ENCODE results near the gene OTUB1. TPM values are rescaled to one million over a fixed set of nuclear protein-coding genes. Genes with fewer than 3 reads are reported as not detected.

The OTUB1 gene
- total and polyA plus RNA-seq, 2 experiments from 2014 or later: 48.3 to 123 TPM

DNA sequence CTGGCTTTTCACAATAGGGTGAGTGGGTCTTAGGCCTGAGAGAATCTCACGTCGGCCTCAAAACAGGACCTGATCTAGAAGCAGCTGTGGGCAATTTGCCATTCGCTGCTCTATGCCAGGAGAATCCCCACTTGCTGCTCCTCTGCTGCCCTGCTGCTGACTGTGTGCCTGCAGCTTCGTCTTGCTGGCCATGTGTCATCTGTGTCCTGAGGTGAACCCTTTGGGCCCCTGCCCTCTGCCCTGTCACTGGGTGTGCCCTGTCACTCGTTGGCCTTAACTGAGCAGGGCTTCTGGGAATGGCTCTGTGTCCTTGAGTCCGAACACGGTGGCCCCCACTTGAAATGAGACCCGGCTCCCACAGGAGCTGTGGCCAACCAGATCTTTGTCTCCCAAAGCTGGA is 41.3 kb upstream of the OTUB1 start:
- H3K9me3 ChIP-seq (ENCODE audit: low read depth): no peaks in the 10 kb centered on the region
- H3K9ac ChIP-seq: peak overlapping the region; percentile 69
- H3K36me3 ChIP-seq (ENCODE audit: low read depth): no peaks in the 10 kb centered on the region
- H3K79me2 ChIP-seq (ENCODE audit: insufficient read depth): peaks cover 47% of the 10 kb centered on the region
- 0 out of 2 replicates have a peak, but pooled peaks cover 4% of the 10 kb centered on the region for H3F3A ChIP-seq (ENCODE audit: insufficient read depth)
- peaks cover 12% of the 10 kb centered on the region for H3K4me1 ChIP-seq (ENCODE audit: insufficient read depth)
- no peaks in the 10 kb centered on the region for H4K20me1 ChIP-seq (ENCODE audit: insufficient read depth)
- 12 to 17% methylated on average over 7 to 8 of the region's 8 CpGs for WGBS, 2 experiments (ENCODE audit: low coverage in 1 of 2, low lambda C conversion rate in 2 of 2, missing lambda C conversion rate in 2 of 2)
- H3K27ac ChIP-seq: peak overlapping the region; percentile 61
- peak overlapping the region; percentile 78 for H2AFZ ChIP-seq
- peak overlapping the region; percentile 19 for H3K4me3 ChIP-seq
- H3K4me2 ChIP-seq (ENCODE audit: unreplicated experiment): peak overlapping the region; percentile 63
- no peaks in the 10 kb centered on the region for H3K27me3 ChIP-seq (replicated peaks; ENCODE audit: insufficient read depth)
- peak; percentile 76 for DNase-seq
- TF ChIP-seq EZH2 (IDR thresholded peaks at IDR 0.05; ENCODE audit: insufficient read depth, poor library complexity, severe bottlenecking): no peak
- no peak for TF ChIP-seq EZH2phosphoT487 (IDR thresholded peaks at IDR 0.05; ENCODE audit: insufficient read depth, low read depth)
- H3K9me2 ChIP-seq (ENCODE audit: insufficient read depth): no peaks in the 10 kb centered on the region
- in situ Hi-C loops (cut with MboI): loop anchor here (5.0 kb wide), 1 partner anchor 108 kb away; the partner anchor contains the start of gene MARK2

GRCh38 chr11:63945477-63946163 is 40.6 kb upstream of the OTUB1 start:
- no peaks in the 10 kb centered on the region for H3K9me2 ChIP-seq (ENCODE audit: insufficient read depth)
- 0 out of 2 replicates have a peak, but pooled peaks cover 4% of the 10 kb centered on the region for H3F3A ChIP-seq (ENCODE audit: insufficient read depth)
- H4K20me1 ChIP-seq (ENCODE audit: insufficient read depth): no peaks in the 10 kb centered on the region
- H3K79me2 ChIP-seq (ENCODE audit: insufficient read depth): peaks cover 40% of the 10 kb centered on the region
- H3K4me2 ChIP-seq (ENCODE audit: unreplicated experiment): peak overlapping the region; percentile 63
- peak; percentile 91 for DNase-seq
- peak overlapping the region; percentile 78 for H2AFZ ChIP-seq
- H3K9ac ChIP-seq: peak overlapping the region; percentile 69
- in situ Hi-C loops (cut with MboI): no loop called here
- no peaks in the 10 kb centered on the region for H3K27me3 ChIP-seq (replicated peaks; ENCODE audit: insufficient read depth)
- no peaks in the 10 kb centered on the region for H3K9me3 ChIP-seq (ENCODE audit: low read depth)
- H3K36me3 ChIP-seq (ENCODE audit: low read depth): no peaks in the 10 kb centered on the region; the same call in 1 of the 2 replicates
- H3K4me3 ChIP-seq: peak overlapping the region; percentile 19
- 19 to 26% methylated on average over 14 of the region's 14 CpGs for WGBS, 2 experiments (ENCODE audit: low coverage in 1 of 2, low lambda C conversion rate in 2 of 2, missing lambda C conversion rate in 2 of 2)
- H3K4me1 ChIP-seq (ENCODE audit: insufficient read depth): peaks cover 10% of the 10 kb centered on the region
- peak overlapping the region; percentile 61 for H3K27ac ChIP-seq
- TF ChIP-seq EZH2phosphoT487 (IDR thresholded peaks at IDR 0.05; ENCODE audit: insufficient read depth, low read depth) (no peak), EZH2 (IDR thresholded peaks at IDR 0.05; ENCODE audit: insufficient read depth, poor library complexity, severe bottlenecking) (no peak)

- Histone ChIP-seq H3K9me3 (ENCODE audit: low read depth) (no peaks in the 10 kb centered on the region), H3K9ac (no peak overlapping the region), H3K4me1 (ENCODE audit: insufficient read depth) (no peaks in the 10 kb centered on the region), H3K4me3 (no peak overlapping the region), H3K4me2 (ENCODE audit: unreplicated experiment) (no peak overlapping the region), H3K27me3 (replicated peaks; ENCODE audit: insufficient read depth) (no peaks in the 10 kb centered on the region), H2AFZ (no peak overlapping the region), H3K79me2 (ENCODE audit: insufficient read depth) (no peaks in the 10 kb centered on the region), H3K27ac (no peak overlapping the region), H4K20me1 (ENCODE audit: insufficient read depth) (no peaks in the 10 kb centered on the region), H3K36me3 (ENCODE audit: low read depth) (no peaks in the 10 kb centered on the region; the same call in 1 of the 2 replicates), H3K9me2 (ENCODE audit: insufficient read depth) (no peaks in the 10 kb centered on the region), H3F3A (ENCODE audit: insufficient read depth) (no peaks in the 10 kb centered on the region)
- DNase-seq: peak; percentile 23
- WGBS, 2 experiments (ENCODE audit: low coverage in 1 of 2, low lambda C conversion rate in 2 of 2, missing lambda C conversion rate in 2 of 2): 90% methylated on average over 20 of the region's 20 CpGs
- no peak for TF ChIP-seq EZH2phosphoT487 (IDR thresholded peaks at IDR 0.05; ENCODE audit: insufficient read depth, low read depth)
- no peak for TF ChIP-seq EZH2 (IDR thresholded peaks at IDR 0.05; ENCODE audit: insufficient read depth, poor library complexity, severe bottlenecking)
- in situ Hi-C loops (cut with MboI): no loop called here
These were observed 34.3 kb upstream of the OTUB1 start for GRCh38 chr11:63951779-63952536.

- H3K9me2 ChIP-seq (ENCODE audit: insufficient read depth): no peaks in the 10 kb centered on the region
- no peak overlapping the region for H2AFZ ChIP-seq
- no peaks in the 10 kb centered on the region for H3K79me2 ChIP-seq (ENCODE audit: insufficient read depth)
- no peaks in the 10 kb centered on the region; the same call in 1 of the 2 replicates for H3K36me3 ChIP-seq (ENCODE audit: low read depth)
- no peaks in the 10 kb centered on the region for H3K27me3 ChIP-seq (replicated peaks; ENCODE audit: insufficient read depth)
- no peak overlapping the region for H3K4me2 ChIP-seq (ENCODE audit: unreplicated experiment)
- WGBS, 2 experiments (ENCODE audit: low coverage in 1 of 2, low lambda C conversion rate in 2 of 2, missing lambda C conversion rate in 2 of 2): 94 to 95% methylated on average over 3 to 4 of the region's 4 CpGs
- no peak overlapping the region for H3K4me3 ChIP-seq
- H3K9me3 ChIP-seq (ENCODE audit: low read depth): no peaks in the 10 kb centered on the region
- H3K9ac ChIP-seq: no peak overlapping the region
- TF ChIP-seq EZH2phosphoT487 (IDR thresholded peaks at IDR 0.05; ENCODE audit: insufficient read depth, low read depth): no peak
- no peaks in the 10 kb centered on the region for H3K4me1 ChIP-seq (ENCODE audit: insufficient read depth)
- H3K27ac ChIP-seq: no peak overlapping the region
- no peaks in the 10 kb centered on the region for H4K20me1 ChIP-seq (ENCODE audit: insufficient read depth)
- DNase-seq: no peak
- no peaks in the 10 kb centered on the region for H3F3A ChIP-seq (ENCODE audit: insufficient read depth)
- in situ Hi-C loops (cut with MboI): no loop called here
These were observed 33.7 kb upstream of the OTUB1 start for GRCh38 chr11:63952570-63952969.
